DMS79 (cell line): ENCODE results near the gene TPH2.

ENCODE experiments used
- DNase-seq: peaks from one replicate; lab custom pipeline; 2025; lab: John Stamatoyannopoulos, UW

TPH2 gene

DNA sequence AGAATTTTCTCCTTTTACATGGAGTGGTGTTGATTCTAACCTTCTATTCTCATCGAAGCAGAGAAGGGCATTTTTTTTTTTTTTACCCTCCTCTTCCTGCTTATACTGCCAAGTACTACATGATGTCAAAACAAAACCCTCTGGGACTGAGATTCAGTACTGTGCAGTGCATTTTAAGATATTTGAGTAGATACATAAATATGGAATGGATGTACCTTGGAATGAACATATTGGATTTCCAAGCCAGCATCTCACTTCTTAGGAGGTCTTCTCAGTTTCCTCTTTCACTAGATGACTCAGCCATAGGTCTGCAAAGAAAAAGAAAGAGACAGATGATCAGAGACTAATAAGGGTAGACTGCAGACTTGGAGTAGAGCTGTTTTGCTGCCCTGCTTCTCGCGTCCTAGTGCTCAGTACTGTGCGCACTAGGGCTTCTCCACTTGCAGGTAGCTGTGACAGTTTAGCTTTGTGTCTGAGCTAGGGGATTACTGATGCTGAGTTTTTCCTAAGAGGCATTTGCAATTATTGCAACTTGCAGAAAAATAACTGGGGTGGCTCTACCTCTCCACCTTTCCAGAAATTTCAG is 20.4 kb downstream of the TPH2 start:
- no peak for DNase-seq

DNA sequence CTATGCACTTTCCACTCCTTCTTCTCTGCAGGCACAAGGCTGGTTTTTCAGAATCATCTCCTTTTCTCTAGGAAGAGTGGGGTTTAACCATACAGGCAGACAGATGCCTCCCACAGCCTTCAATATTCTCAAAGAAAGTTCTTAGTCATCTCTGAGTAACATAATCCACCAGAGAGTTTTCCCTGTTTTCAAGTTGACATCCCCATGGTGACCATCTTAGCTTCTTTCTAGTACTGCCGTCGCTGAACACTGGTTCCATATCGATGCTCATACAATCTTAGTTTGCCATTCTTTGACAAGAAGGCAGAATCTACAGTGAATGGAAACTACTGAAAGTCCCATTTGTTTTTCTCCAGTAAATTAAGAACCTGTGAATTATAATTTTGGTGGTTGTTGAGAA is 28.6 kb downstream of the TPH2 start:
- DNase-seq, result no peak

DNA sequence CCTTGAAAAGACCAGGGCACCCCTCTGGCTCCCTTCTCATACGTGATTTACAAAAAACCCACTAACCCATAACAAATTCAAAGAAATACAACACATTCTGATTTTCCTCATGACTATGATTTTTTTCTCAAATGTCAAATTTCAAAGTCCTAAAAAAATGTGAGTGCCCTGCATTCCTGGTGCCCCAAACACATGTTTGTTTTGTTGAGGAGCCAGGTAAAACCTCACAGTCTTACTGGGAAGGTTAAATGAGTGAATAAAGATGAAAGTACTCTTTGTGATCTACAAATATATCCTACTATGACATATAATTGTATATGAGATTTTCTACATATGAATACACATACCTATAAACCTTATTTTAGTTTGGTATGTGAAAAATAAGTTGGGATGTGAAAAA is 30.7 kb downstream of the TPH2 start:
- DNase-seq, result no peak

DNA sequence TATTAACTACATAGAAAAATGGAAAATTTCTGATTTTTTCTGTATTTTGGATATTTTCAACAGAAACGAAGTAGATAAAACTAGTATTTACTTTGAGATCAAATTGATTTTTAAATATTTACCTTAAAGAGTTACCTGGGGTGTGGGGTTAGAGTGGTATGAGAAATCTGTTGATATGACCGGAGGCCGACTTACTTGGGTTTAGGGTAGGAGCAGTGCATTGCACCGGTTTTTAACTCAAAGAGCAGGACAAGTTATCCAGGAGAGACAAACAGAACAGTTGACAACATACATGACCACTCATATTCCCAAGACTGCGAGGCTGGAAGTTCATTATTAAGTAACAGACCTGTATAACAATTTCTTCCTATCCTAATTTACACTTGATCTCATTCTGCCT is 31.4 kb downstream of the TPH2 start:
- DNase-seq, result no peak

DNA sequence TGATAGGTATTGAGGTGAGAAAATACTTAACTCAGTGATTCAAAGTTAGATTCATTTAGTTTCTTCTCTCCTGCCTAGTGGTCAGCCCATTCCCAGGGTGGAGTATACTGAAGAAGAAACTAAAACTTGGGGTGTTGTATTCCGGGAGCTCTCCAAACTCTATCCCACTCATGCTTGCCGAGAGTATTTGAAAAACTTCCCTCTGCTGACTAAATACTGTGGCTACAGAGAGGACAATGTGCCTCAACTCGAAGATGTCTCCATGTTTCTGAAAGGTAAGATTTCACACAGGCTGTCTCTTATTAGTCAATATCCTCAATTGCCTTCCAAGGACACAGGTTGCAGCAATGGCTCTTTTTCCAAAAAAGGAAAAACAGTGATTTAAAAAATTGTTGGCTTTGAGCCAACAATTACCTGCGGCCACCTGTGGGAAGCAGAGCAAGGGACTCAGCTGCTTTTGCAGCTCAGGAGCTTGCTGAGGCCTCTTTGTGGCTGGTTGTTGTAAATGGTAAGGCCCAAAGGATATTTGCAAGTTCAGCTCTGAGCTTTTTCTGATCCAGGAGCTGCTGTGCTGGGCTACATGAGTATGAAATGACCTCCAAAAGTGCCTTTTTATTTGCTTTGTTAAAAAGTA is 33.9 kb downstream of the TPH2 start:
- no peak for DNase-seq

DNA sequence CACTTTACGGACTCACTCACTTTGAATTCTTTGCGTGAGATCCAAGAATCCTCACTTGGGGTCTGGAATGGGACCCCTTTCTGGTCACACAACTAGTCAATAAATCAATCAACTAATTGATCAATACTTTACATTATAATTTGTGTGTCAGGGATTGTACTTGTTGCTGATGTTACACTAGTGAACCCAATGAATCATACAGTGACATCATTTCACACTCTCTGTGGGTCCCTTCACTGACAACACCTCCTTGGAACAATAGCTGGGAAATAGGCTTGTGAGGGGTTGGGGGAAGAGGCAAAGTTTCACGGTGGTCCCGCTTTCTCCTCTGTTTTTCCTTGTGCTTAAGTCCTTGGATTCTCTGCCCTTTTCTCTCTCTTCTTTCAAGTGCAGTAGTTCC is 35.0 kb downstream of the TPH2 start:
- no peak for DNase-seq

DNA sequence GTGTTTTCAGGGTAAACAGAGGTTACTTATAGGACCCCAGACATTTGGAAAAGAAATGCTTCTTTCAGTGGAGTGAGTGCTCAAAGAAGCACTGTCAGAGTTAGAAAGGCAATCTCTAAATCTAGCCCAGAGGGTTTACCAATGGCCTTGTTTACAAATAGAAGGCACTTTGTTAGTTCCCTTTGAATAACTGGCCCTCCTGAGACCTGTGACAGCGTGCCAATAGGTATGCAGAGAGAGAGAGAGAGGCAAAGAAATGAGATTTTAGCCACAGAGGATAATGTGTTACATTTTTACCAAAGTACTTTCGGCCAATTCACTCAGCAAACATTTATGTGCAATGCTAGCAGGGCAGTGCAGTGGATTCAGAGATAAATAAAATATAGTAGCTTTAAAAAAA is 41.9 kb downstream of the TPH2 start:
- no peak for DNase-seq

DNA sequence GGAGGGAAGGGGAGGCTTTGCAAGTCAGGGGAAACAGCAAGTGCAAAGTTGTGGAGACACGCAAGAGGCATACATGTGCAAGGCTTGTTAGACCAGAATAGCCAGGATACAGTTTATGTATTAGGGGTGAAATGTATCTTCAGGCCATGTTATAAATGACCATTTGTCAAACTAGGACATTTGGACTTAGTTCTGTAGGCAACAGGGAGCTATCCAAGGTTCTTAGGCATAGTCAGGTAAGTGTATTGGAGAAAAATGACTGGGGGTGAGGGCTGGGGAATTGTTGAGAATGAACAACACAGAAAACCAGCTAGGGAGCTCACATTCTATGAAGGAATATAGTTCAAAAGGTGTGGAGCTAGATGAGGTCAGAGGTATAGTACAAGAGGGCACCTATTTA is 42.5 kb downstream of the TPH2 start:
- no peak for DNase-seq

DNA sequence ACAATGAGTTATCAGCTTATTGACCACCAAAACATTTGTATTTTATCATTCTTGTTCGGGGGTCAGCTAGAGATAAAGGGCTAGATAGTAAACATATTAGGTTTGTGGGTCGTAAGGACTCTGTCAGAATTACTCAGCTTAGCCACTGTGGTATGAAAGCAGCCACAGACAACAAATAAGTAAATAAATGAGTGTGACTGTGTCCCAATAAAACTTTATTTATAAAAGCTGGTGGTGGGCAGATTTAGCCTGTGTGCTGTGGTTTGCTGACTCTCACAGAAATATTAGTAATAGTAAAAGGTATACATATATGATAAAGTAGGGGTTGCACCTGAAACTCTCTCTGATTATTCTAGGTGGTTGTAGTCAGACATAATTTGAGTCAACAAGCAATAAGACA is 56.1 kb downstream of the TPH2 start:
- no peak for DNase-seq

DNA sequence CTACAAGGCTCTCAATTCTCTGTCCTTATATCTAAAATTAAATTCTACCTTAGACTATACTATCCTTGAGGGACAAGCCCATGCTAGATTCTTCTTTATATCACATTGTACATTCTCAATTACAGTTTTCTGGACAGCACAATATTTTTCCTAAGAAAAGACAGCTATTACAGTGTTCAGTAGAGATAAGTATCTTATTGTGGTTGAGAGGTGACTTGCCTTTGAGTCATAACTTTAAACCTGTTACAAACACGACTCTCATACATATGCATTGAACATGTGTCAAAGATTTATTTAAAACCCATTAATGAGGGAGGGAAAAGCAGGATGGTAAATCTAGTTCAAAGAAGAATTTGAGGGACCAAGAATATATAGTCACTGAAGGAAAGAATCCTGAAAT is 61.1 kb downstream of the TPH2 start:
- no peak for DNase-seq

DNA sequence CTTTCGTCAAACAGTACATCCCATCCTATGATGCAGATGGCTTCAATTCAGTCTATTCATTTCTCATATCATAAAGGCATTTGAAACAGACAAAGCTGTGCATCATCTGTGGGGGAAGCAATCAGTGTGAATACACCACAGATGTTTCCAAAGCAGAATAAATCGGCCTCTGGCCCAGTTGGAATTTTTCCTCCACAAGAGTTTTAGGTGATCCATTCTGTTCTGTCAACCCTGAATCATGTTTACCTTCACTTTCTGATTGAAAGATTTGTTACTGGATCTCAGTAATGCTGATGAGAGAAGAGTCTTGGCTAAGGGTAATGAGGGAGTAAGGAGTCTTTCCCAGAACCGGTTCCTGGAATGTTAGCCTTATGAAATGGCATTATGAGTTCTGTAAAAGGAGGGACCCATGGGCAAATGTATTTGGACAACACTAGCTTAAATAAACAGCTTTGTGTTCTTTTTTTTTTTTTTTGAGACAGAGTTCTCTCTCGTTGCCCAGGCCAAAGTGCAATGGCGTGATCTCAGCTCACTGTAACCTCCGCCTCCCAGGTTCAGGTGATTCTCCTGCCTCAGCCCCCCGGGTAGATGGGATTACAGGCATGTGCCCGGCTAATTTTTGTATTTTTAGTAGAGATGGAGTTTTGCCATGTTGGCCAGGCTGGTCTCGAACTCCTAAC is 62.5 kb downstream of the TPH2 start:
- DNase-seq, result no peak

DNA sequence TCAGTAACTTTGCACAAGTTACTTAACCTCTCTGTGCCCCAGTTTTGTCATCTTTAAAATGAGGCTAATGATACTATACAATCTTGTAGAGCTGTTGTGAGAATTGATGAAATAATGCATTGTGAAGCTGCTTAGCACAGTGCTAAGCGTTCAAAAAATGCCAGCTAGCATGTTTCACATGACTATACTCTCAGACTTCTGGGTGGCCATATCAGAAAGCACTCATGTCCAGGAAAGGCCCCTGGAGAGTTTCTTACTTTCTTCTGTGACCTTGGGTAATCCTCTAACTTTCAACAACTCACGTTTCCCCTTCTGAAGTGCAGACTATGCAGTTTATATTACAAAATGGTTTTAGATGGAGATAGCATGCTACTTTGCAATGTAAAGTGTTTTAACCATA is 68.1 kb downstream of the TPH2 start:
- DNase-seq, result no peak

DNA sequence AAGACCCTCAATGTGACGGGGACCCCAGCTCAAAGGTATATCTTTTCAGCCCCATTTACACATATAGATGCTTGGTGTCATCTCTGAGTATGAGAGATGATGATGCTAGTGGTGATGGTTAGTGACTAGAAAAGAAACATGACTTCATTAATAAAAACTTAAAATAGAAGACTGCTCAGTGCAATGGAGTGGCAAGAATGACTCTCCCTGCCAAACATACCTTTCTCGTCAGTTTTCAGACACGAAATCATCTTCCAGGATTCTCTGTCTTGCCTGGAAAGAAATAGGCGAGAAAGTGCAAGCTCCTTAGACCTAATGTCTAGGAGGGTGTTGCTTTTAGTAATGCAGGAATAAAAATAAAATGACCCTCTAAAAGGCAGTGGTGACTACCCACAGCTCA is 71.7 kb downstream of the TPH2 start:
- no peak for DNase-seq

DNA sequence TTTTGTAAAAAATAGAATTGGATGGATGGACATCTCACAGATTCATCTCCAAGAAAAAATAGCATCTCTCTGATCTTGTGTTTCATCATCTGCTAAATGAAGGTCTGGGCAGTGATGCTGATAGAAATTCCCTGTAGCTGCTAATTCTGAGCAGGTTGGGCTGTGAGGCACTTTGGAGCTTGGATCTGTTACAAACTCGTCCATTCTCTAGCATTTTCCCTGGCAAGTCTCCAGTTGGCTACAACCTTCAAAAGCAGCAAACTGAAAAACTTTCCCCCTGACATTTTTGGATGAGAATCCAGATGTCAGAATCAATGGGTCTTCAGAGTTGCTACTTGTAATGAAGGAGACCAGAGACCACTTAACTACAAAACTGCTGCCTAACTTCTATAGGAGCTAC is 72.7 kb downstream of the TPH2 start:
- DNase-seq, result no peak

DNA sequence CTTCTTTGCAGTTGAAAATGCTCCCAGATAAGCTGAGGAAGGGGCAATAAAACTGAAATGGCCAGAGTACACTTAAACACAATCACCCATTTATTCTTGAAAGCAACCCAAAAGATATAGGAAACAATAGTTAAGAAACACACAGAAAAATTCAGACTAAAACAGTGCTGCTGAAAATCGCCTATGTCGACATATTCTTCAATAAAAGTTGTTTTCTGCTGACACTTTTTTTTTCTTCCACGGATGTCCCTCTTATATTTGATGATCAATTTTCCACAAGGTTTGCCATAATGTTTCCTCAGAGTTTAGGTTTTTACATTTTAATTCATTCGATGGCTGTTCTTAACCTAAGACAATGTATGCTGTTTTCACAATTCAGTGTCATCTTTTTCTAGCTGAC is 74.2 kb downstream of the TPH2 start:
- no peak for DNase-seq

DNA sequence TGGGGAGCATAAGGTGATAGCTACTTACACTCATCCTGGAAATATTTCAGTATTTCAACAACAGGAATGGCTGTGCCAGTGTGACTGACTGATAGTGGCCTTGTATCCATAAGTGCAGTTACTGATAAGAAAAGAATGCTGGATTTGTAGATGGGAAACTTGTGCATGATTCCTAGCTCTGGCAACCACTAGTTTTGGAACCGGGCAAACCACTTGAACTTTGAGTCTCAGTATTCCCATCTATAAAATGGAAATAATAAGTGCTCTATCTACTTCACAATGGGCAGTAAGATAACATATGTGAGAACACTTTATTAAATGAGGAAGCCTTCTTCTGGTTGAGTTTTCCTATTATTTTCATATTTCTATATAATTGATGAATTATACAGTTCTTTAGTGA is 77.2 kb downstream of the TPH2 start:
- DNase-seq, result no peak

DNA sequence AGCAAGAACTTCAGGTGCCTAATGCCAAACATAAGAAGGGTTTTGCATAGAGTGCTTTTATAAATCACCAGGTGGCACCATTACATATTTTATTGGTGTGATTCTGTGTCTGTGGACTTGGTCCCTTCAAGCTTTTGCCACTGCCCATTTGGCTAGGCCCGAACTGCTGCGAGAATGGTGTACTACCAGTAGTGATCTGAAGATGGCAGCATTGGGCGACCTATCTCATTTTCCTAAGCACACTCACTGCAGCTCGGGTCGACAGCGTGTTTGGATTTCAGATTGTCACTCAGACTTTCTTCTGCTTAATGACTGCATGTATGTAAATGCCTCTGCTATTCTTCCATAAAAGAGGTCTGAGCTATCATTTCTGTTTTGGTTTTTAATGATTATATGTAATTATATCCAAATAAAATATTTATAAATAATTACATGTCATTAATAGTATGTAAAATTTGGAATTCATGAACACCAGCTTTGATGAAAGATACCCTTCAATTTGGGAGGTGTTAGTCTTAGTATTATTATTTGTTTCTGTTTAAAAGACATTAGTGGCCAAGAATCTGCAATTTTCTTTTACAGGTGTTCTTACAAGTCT is 78.5 kb downstream of the TPH2 start:
- peak; percentile 7 for DNase-seq

DNA sequence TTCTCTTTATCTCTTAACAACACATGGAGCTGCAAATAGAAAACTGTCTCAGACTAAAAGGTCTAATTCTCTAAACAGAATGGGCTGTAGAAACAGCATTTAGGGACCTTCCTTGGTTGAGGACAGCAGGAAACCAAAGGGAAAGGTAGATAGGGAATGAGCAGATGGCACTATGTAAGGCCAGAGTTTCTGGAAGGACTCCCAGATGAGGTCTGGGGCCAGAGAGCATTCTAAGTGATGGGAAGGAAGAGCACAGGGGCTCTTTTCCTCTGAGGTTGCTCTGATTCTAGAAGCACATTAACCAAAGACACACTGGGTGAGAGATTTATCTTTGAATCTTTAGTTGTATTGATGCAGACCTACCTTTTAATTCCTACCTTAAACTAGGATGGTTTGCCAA is 79.4 kb downstream of the TPH2 start:
- DNase-seq, result no peak

DNA sequence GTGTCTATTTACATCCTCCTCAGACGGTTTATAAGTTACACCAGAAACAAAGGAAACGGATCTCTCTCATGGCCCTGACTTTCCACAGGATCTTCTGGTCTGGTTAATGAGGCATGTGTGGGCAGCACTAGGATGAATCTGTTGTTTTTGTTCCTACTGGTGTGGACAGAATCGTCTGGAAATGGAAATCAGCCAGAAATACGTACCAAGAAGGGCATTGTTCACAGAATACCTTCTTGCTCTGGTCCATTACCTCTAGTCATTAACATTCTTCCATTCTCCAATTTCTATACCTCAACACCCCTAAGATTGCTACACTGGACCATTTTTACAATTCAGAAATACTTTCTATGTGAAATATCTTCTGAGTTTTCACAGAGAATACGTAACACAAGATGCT is 86.0 kb downstream of the TPH2 start:
- DNase-seq, result no peak

DNA sequence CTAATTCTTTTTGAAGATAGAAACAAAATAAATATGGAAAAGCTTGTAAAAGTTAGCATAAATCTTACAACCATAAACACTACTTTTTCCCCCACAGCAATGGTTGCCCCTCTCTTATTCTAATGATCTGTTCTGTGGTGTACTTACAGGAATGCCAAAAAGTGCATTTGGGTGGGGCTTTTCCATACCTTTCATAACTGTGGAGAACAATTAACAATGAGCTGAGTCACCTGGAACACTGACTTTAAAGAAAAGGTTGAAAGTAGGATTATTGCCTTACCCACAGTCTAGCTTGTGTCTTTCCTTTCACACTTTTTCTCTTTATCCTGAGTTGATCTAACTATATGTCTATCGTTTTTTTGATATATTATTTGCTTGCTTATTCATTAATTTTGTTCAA is 86.9 kb downstream of the TPH2 start:
- DNase-seq, result no peak

DNA sequence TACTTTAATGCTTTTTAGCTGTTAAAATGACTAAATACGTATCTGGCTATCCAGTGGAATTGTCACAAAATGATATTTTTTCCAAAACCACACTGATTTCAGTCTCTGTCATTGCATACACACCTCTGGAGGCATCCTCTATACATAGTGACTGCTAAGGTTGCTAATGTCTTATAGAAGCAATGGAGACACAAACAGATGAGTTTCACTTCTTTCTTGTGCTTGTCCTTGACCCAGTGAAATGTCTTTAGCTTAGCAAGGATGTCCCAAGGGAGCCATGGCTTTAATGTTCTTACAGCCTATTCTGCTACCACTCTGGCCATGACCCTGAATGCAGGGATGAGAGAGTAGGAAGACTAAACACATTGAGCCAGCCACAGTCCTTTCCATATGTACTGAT is 90.3 kb downstream of the TPH2 start:
- DNase-seq, result no peak

DNA sequence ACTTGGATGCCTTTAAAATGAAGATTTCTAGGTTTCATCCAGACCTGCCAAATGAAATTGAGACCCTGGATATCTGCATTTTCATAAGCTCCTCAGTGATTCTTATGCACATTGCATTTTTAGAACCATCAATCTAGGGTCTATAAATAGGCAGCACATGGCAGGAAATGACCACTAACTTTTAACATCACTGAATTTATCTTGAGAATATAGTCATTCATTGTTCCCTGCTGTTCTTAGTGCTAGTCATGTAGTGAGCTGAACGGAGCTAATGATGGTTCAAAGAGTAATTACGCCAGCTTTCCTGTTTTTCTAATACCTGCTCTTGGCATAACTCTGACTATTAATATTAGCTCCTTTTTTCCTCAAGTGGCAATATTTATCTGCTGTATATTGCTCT is 91.6 kb downstream of the TPH2 start:
- no peak for DNase-seq

DNA sequence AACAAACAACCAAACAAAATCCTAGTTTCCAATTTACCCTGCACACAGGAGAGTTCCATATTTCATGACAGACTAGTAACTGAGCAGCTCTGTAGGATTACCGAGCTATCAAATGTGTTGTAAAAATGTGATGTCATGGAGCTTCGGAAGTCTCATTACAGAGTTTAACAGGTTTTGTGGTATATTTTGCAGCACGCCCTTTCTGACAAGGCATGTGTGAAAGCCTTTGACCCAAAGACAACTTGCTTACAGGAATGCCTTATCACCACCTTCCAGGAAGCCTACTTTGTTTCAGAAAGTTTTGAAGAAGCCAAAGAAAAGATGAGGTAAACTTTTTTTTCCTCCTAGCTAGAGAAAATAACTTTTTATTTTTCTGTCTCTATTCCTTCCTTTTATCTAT is 92.4 kb downstream of the TPH2 start:
- no peak for DNase-seq

DNA sequence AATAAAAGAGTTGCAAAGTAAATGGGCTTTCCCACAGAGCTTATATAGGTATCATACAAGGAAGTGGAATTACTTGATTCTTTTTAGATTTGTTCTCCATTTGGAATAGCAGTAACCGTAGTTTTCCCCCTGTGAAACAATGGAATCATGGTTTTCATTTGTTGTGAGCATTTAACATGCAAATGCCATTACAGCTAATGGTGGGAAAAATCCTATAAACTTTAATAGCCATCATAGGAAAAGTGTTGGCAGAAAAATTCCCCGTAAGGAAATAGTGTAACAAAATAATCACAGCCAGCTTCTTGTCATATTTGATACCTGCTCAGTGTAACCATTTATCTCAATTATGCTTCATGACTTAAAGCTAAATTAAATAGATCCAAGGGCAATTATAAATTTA is 95.3 kb downstream of the TPH2 start:
- DNase-seq, result no peak
